HepG2 (cell line): ENCODE data around the gene ANXA2. TPM values are rescaled to one million over a fixed set of nuclear protein-coding genes. Genes with fewer than 3 reads are reported as not detected.
A peak's percentile ranks its signal among the peaks of the same experiment; 100 is the strongest.

Experiments
- ARNT ChIP-seq: fragments of 450-650 bp; IDR thresholded peaks from 2 replicates; pipeline ENCODE4 v1.6.1; 2017
- ARNTL ChIP-seq: sonication (generic); formaldehyde crosslinking; IDR thresholded peaks from 2 replicates; pipeline ENCODE4 v1.4.0; 2020; ENCODE audit warnings: mild to moderate bottlenecking, missing genetic modification reagents
- CEBPZ ChIP-seq: IDR thresholded peaks from 2 replicates; pipeline ENCODE4 v1.6.1; 2012; ENCODE audit warnings: low read length, improper control_type of control experiment
- DNMT1 ChIP-seq: sonication (generic); formaldehyde crosslinking; IDR thresholded peaks from 2 replicates; pipeline ENCODE4 v1.5.1; 2020; ENCODE audit warnings: mild to moderate bottlenecking, missing genetic modification reagents
- ELF1 ChIP-seq: sonication (generic); formaldehyde crosslinking; IDR thresholded peaks from 2 replicates; pipeline ENCODE4 v1.4.0; 2020; ENCODE audit warnings: missing genetic modification reagents
- ERF ChIP-seq: IDR thresholded peaks from 2 replicates; pipeline ENCODE4 v1.6.1; 2018; ENCODE audit warnings: missing biosample characterization, missing genetic modification reagents
- HNF4A ChIP-seq: sonication (generic); formaldehyde crosslinking; IDR thresholded peaks from 2 replicates; pipeline ENCODE4 v1.4.0; 2020; ENCODE audit warnings: missing genetic modification reagents
- HOMEZ ChIP-seq: IDR thresholded peaks from 2 replicates; pipeline ENCODE4 v1.6.1; 2016; ENCODE audit warnings: low read depth
- HOXA5 ChIP-seq: sonication (generic); formaldehyde crosslinking; IDR thresholded peaks from 2 replicates; pipeline ENCODE4 v1.4.0; 2020; ENCODE audit warnings: missing genetic modification reagents
- MZF1 ChIP-seq: sonication (generic); formaldehyde crosslinking; IDR thresholded peaks from 2 replicates; pipeline ENCODE4 v1.8.1; 2023; ENCODE audit warnings: mild to moderate bottlenecking, missing genetic modification reagents, borderline replicate concordance
- PATZ1 ChIP-seq: sonication (generic); formaldehyde crosslinking; IDR thresholded peaks from 2 replicates; pipeline ENCODE4 v1.4.0; 2020; ENCODE audit warnings: missing genetic modification reagents
- POLR2AphosphoS5 ChIP-seq: IDR thresholded peaks from 2 replicates; pipeline ENCODE4 v1.6.1; 2012; ENCODE audit warnings: low read depth, low read length
- SIN3A ChIP-seq: IDR thresholded peaks from 2 replicates; pipeline ENCODE4 v1.6.1; 2011; ENCODE audit warnings: low read depth, mild to moderate bottlenecking, control low read depth, low read length, borderline replicate concordance
- TMF1 ChIP-seq: sonication (generic); formaldehyde crosslinking; IDR thresholded peaks from 2 replicates; pipeline ENCODE4 v1.8.1; 2022; ENCODE audit warnings: low read depth, missing genetic modification reagents
- TRIM24 ChIP-seq: sonication (generic); formaldehyde crosslinking; IDR thresholded peaks from 2 replicates; pipeline ENCODE4 v1.8.0; 2022; ENCODE audit warnings: mild to moderate bottlenecking, missing genetic modification reagents
- ZNF136 ChIP-seq: sonication (generic); formaldehyde crosslinking; IDR thresholded peaks from 2 replicates; pipeline ENCODE4 v1.8.1; 2022; ENCODE audit warnings: low read depth, mild to moderate bottlenecking, moderate library complexity, missing genetic modification reagents
- ZNF678 ChIP-seq: sonication (generic); formaldehyde crosslinking; IDR thresholded peaks from 2 replicates; pipeline ENCODE4 v1.4.0; 2020; ENCODE audit warnings: mild to moderate bottlenecking, missing genetic modification reagents
- ZNF704 ChIP-seq: sonication (generic); formaldehyde crosslinking; IDR thresholded peaks from 2 replicates; pipeline ENCODE4 v1.8.1; 2023; ENCODE audit warnings: mild to moderate bottlenecking, inconsistent platforms, moderate library complexity, missing genetic modification reagents, borderline replicate concordance
- ZNF724P ChIP-seq: sonication (generic); formaldehyde crosslinking; IDR thresholded peaks from 2 replicates; pipeline ENCODE4 v1.8.0; 2022; ENCODE audit warnings: missing genetic modification reagents, borderline replicate concordance
- ZNF761 ChIP-seq: sonication (generic); formaldehyde crosslinking; conservative IDR thresholded peaks from 2 replicates; pipeline ENCODE4 v1.4.0; 2020; ENCODE audit warnings: mild to moderate bottlenecking, missing genetic modification reagents
- ZNF883 ChIP-seq: sonication (generic); formaldehyde crosslinking; IDR thresholded peaks from 2 replicates; pipeline ENCODE4 v1.5.1; 2020; ENCODE audit warnings: mild to moderate bottlenecking, missing genetic modification reagents; ENCODE audit errors: not compliant biosample characterization
- ZSCAN9 ChIP-seq: IDR thresholded peaks from 2 replicates; pipeline ENCODE4 v1.6.1; 2016; ENCODE audit warnings: borderline replicate concordance
- polyA plus RNA-seq, 8 experiments: library from polyadenylated mRNA; depleted of rRNA in 3 of 8; stranded (reverse) in 7 of 8; unstranded in 1 of 8; fragments of >200 nt; fragmentation: Illumina TruSeq in 4 of 8; extraction: Trizol in 4 of 8; gene quantifications; 2 replicates each; pipeline versions ENCODE4 v1.2.1 to v1.2.3, GENCODE V29; 2011 to 2016; ENCODE audit warnings: low read depth in 4 of 8, missing spikeins in 1 of 8, mixed read lengths in 1 of 8; ENCODE audit not compliant: insufficient read depth in 1 of 8
- total RNA-seq, 5 experiments: library from RNA; depleted of rRNA; stranded (reverse); fragments of >200 nt; fragmentation: Illumina TruSeq; extraction: Trizol; gene quantifications; 2 replicates each; pipeline ENCODE4 v1.2.3, GENCODE V29; 2016; ENCODE audit warnings: low read depth in 1 of 5
- TF ChIP-seq, protein P1 (sequence below): sonication (generic); formaldehyde crosslinking; IDR thresholded peaks from 2 replicates; pipeline ENCODE4 v1.5.0; 2020; ENCODE audit warnings: missing genetic modification reagents, mild to moderate bottlenecking, borderline replicate concordance

The ANXA2 gene
- total and polyA plus RNA-seq, 2 of the 13 experiments (the other 11 are each of a cell fraction or from before 2014, with no cell fraction given) = 196 to 613 TPM

GRCh38 chr15:60390871-60391501 lies 6.8 kb downstream of the ANXA2 start (continued):
- TF ChIP-seq MZF1 (CRISPR knock-in tag) = no peak
- TF ChIP-seq SIN3A = no peak
- TF ChIP-seq, protein P1, sequence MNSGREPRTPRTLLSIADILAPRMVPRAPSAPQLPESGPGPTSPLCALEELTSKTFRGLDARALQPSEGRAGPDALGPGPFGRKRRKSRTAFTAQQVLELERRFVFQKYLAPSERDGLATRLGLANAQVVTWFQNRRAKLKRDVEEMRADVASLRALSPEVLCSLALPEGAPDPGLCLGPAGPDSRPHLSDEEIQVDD (CRISPR knock-in tag) = no peak
- TF ChIP-seq ZNF678 (CRISPR knock-in tag) = no peak
- TF ChIP-seq ZNF883 (CRISPR knock-in tag) = no peak
- TF ChIP-seq HNF4A (CRISPR knock-in tag) = peak; percentile 70; the same call in 1 of the 2 replicates
- no peak for TF ChIP-seq ERF (CRISPR knock-in tag)
- no peak for TF ChIP-seq TRIM24 (CRISPR knock-in tag)
- no peak for TF ChIP-seq ZNF704
- TF ChIP-seq ARNTL = no peak
- no peak for TF ChIP-seq CEBPZ
- 0 out of 2 replicates have a peak, but pooled peaks have one; percentile 17 for TF ChIP-seq ZSCAN9 (CRISPR knock-in tag)
- TF ChIP-seq ELF1 (CRISPR knock-in tag) = no peak
- TF ChIP-seq HOMEZ = no peak
- no peak for TF ChIP-seq DNMT1 (CRISPR knock-in tag)
- TF ChIP-seq HOXA5 (CRISPR knock-in tag) = no peak
- TF ChIP-seq ZNF136 (CRISPR knock-in tag) = no peak
- TF ChIP-seq ARNT = no peak
- no peak for TF ChIP-seq TMF1 (CRISPR knock-in tag)
- TF ChIP-seq ZNF724P (CRISPR knock-in tag) = no peak
- no peak for TF ChIP-seq POLR2AphosphoS5
- TF ChIP-seq ZNF761 (CRISPR knock-in tag) = no peak
- 0 out of 2 replicates have a peak, but pooled peaks have one; percentile 9 for TF ChIP-seq PATZ1 (CRISPR knock-in tag)
